ENCODE data around the gene SCAND1.

DNA sequence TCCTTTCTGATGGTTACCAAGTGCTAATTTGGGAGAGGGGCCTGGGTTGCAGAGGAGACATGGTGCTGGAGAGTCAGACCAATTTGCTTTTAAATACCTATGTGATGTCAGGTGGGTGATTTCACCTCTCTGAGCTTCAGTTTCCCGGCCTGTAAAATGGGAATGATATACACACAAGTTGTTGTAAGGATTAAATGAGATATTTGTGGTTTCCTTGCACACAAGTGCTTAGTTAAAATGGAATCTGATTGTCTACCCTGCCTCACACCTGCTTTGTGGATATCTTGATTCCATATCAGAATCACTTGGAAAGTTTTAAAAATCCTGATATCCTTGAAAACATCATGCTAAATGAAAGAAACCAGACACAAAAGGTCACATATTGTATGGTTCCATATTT is 44.5 kb downstream of the SCAND1 start:
- TF ChIP-seq, protein P1, sequence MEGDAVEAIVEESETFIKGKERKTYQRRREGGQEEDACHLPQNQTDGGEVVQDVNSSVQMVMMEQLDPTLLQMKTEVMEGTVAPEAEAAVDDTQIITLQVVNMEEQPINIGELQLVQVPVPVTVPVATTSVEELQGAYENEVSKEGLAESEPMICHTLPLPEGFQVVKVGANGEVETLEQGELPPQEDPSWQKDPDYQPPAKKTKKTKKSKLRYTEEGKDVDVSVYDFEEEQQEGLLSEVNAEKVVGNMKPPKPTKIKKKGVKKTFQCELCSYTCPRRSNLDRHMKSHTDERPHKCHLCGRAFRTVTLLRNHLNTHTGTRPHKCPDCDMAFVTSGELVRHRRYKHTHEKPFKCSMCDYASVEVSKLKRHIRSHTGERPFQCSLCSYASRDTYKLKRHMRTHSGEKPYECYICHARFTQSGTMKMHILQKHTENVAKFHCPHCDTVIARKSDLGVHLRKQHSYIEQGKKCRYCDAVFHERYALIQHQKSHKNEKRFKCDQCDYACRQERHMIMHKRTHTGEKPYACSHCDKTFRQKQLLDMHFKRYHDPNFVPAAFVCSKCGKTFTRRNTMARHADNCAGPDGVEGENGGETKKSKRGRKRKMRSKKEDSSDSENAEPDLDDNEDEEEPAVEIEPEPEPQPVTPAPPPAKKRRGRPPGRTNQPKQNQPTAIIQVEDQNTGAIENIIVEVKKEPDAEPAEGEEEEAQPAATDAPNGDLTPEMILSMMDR (IDR thresholded peaks at IDR 0.05): no peak
- no peak for TF ChIP-seq POLR2A (IDR thresholded peaks at IDR 0.05)
